Left cardiac atrium (tissue), 4 donors: ENCODE results near the gene SLC44A1. TPM values are rescaled to one million over a fixed set of nuclear protein-coding genes. Genes with fewer than 3 reads are reported as not detected.

ENCODE experiments used
- ATAC-seq, 2 donors: fragments of 200-7000 bp; cut with Tn5 transposase; one replicate each; pipeline ENCODE4 v1.9.1; 2020; ENCODE audit warnings: mild to moderate bottlenecking in 2 of 2, moderate library complexity in 2 of 2
- DNase-seq: peaks from one replicate; pipeline ENCODE4 v3.0.0-alpha.2; 2020
- intact Hi-C, 2 donors: fragments of 100-400 bp; cut with DNase I; formaldehyde crosslinking; loops; one replicate each; pipeline versions ENCODE4 v1.14.1 to v1.15.1; 2022 to 2023
- total RNA-seq, 2 donors: library from RNA; stranded (reverse); fragmentation: NEBNext Ultra II Directional; extraction: Animal tissue kit (Norgen Biotek cat#: 25700); gene quantifications; one replicate each; pipeline ENCODE4 v1.2.1, GENCODE V29; 2021
- donor health status: DM: no; HTN: yes; CAD: no.
- donor health status: DM: no; HTN: yes; CAD: no; lungs with severe emphysema.
- donor health status: DM: yes; HTN: yes; CAD: no.
- donor health status: Dilated cardiomyopathy.

SLC44A1 gene
- total RNA-seq, 2 donors from 2014 or later = 16.9 to 17.3 TPM

GRCh38 chr9:105485131-105485530, 240.7 kb downstream of the SLC44A1 start:
- DNase-seq (no peak), ATAC-seq (no peak)
- intact Hi-C loops = no loop called here

Other genes with a start within 250 kb of the SLC44A1 start
- gene FSD1L, start 203.4 kb downstream of the SLC44A1 start, total RNA-seq = 1 to 10 TPM; 2.5 to 3.0 TPM